HG02885 (cell line): ENCODE results near the gene CLECL1.
"Not testable (repeated sequence)": the region's sequence is repeated elsewhere in the genome, so short reads cannot be mapped to it uniquely, and the experiment has no call there.

Experiments
- ATAC-seq: cut with Tn5 transposase; IDR thresholded peaks from one replicate; pipeline ENCODE4 v1.9.1; 2021; ENCODE audit warnings: mild to moderate bottlenecking; ENCODE audit not compliant: unreplicated experiment, poor library complexity

The CLECL1 gene

GRCh38 chr12:9725213-9725870, 7.6 kb downstream of the CLECL1 start:
- no peak for ATAC-seq

- no peak for ATAC-seq
Observed at GRCh38 chr12:9724023-9724422, 8.9 kb downstream of the CLECL1 start.

GRCh38 chr12:9721394-9722092, 11.4 kb downstream of the CLECL1 start:
- ATAC-seq = peak; percentile 78

- no peak for ATAC-seq
Observed at GRCh38 chr12:9719790-9720189, 13.1 kb downstream of the CLECL1 start.

- ATAC-seq = no peak
Observed at GRCh38 chr12:9718968-9719367, 13.9 kb downstream of the CLECL1 start.

GRCh38 chr12:9717070-9717925, 15.6 kb downstream of the CLECL1 start:
- ATAC-seq = no peak

- peak; percentile 77 for ATAC-seq
Observed at GRCh38 chr12:9713032-9713558, 19.8 kb downstream of the CLECL1 start.

- ATAC-seq = no peak
Observed at GRCh38 chr12:9711664-9712063, 21.2 kb downstream of the CLECL1 start.

- no peak for ATAC-seq
Observed at GRCh38 chr12:9710584-9711375, 22.1 kb downstream of the CLECL1 start.

- no peak for ATAC-seq
Observed at GRCh38 chr12:9708853-9709252, 24.0 kb downstream of the CLECL1 start.

GRCh38 chr12:9707864-9708808, 24.8 kb downstream of the CLECL1 start:
- no peak for ATAC-seq

GRCh38 chr12:9707356-9707755, 25.5 kb downstream of the CLECL1 start:
- no peak for ATAC-seq

GRCh38 chr12:9706086-9706685, 26.7 kb downstream of the CLECL1 start:
- no peak for ATAC-seq

GRCh38 chr12:9704561-9704960, 28.3 kb downstream of the CLECL1 start:
- ATAC-seq = not testable (repeated sequence)

- no peak for ATAC-seq
Observed at GRCh38 chr12:9702255-9702654, 30.6 kb downstream of the CLECL1 start.

- no peak for ATAC-seq
Observed at GRCh38 chr12:9701380-9702154, 31.3 kb downstream of the CLECL1 start.

- ATAC-seq = no peak
Observed at GRCh38 chr12:9700606-9700956, 32.3 kb downstream of the CLECL1 start.
